Posterior vena cava (tissue), 2 donors: ENCODE data around the gene GRK5. TPM values are rescaled to one million over a fixed set of nuclear protein-coding genes. Genes with fewer than 3 reads are reported as not detected.

ENCODE experiments used
- DNase-seq: peaks from one replicate; pipeline ENCODE4 v3.0.0-alpha.2; 2020; ENCODE audit warnings: low spot score
- intact Hi-C, 2 donors: fragments of 100-400 bp; cut with DNase I; formaldehyde crosslinking; loops; one replicate each; pipeline versions ENCODE4 v1.14.1 to v1.14.2; 2022 to 2023
- total RNA-seq, 2 donors: library from RNA; stranded (reverse); fragmentation: NEBNext Ultra II Directional; extraction: Animal tissue kit (Norgen Biotek cat#: 25700); gene quantifications; one replicate each; pipeline ENCODE4 v1.2.1, GENCODE V29; 2021
- donor health status: DM: yes; HTN: yes; CAD: no.
- donor health status: DM: yes; HTN: yes; CAD: no.

The GRK5 gene
- total RNA-seq, 2 donors from 2014 or later = 40.0 to 57.5 TPM

- DNase-seq = no peak
- intact Hi-C loops = loop anchor here in 1 of 2 donors (10.0 kb wide), 1 partner anchor 101 kb away; no protein-coding TSS in a partner anchor
Measured at GRCh38 chr10:119316002-119316358, 108.6 kb downstream of the GRK5 start.

GRCh38 chr10:119316729-119317097, 109.3 kb downstream of the GRK5 start:
- intact Hi-C loops = loop anchor here in 1 of 2 donors (10.0 kb wide), 1 partner anchor 102 kb away; no protein-coding TSS in a partner anchor
- DNase-seq = no peak

- intact Hi-C loops = loop anchor here in 1 of 2 donors (10.0 kb wide), 1 partner anchor 104 kb away; no protein-coding TSS in a partner anchor
- no peak for DNase-seq
Measured at GRCh38 chr10:119318411-119319160, 111.2 kb downstream of the GRK5 start.

- DNase-seq = no peak
- intact Hi-C loops = loop anchor here in 1 of 2 donors (10.0 kb wide), 1 partner anchor 105 kb away; no protein-coding TSS in a partner anchor
Measured at GRCh38 chr10:119319161-119319919, 112.0 kb downstream of the GRK5 start.

- intact Hi-C loops = loop anchor here in 1 of 2 donors (1.0 to 10.0 kb wide), 2 partner anchors 37 to 105 kb away; no protein-coding TSS in a partner anchor
- no peak for DNase-seq
Measured at GRCh38 chr10:119319920-119320258, 112.5 kb downstream of the GRK5 start.

- no peak for DNase-seq
- intact Hi-C loops = loop anchor here in 1 of 2 donors (1.0 kb wide), 1 partner anchor 36 kb away; no protein-coding TSS in a partner anchor
Measured at GRCh38 chr10:119320981-119321380, 113.6 kb downstream of the GRK5 start.

GRCh38 chr10:119323085-119324016, 116.0 kb downstream of the GRK5 start:
- intact Hi-C loops = no loop called here
- no peak for DNase-seq

GRCh38 chr10:119325131-119325530, 117.8 kb downstream of the GRK5 start:
- no peak for DNase-seq
- intact Hi-C loops = no loop called here

- DNase-seq = no peak
- intact Hi-C loops = no loop called here
Measured at GRCh38 chr10:119326167-119326566, 118.8 kb downstream of the GRK5 start.

- intact Hi-C loops = no loop called here
Measured at GRCh38 chr10:119327096-119327745, 119.8 kb downstream of the GRK5 start.

GRCh38 chr10:119328223-119328622, 120.9 kb downstream of the GRK5 start:
- DNase-seq = no peak
- intact Hi-C loops = no loop called here

More at GRCh38 chr10:119327096-119327745, 119.8 kb downstream of the GRK5 start:
- no peak for DNase-seq

GRCh38 chr10:119330342-119330741, 123.0 kb downstream of the GRK5 start:
- DNase-seq = no peak
- intact Hi-C loops = no loop called here

- DNase-seq = no peak
- intact Hi-C loops = no loop called here
Measured at GRCh38 chr10:119331061-119331460, 123.7 kb downstream of the GRK5 start.

GRCh38 chr10:119333146-119333792, 125.9 kb downstream of the GRK5 start:
- intact Hi-C loops = no loop called here
- no peak for DNase-seq

- intact Hi-C loops = no loop called here
- DNase-seq = peak; percentile 76
Measured at GRCh38 chr10:119335671-119336353, 128.4 kb downstream of the GRK5 start.

- peak; percentile 56 for DNase-seq
- intact Hi-C loops = no loop called here
Measured at GRCh38 chr10:119336599-119336998, 129.2 kb downstream of the GRK5 start.

GRCh38 chr10:119337223-119337622, 129.9 kb downstream of the GRK5 start:
- DNase-seq = peak; percentile 16
- intact Hi-C loops = no loop called here
